ENCODE measurements around the gene ARVCF. TPM values are rescaled to one million over a fixed set of nuclear protein-coding genes. Genes with fewer than 3 reads are reported as not detected.
A peak's percentile ranks its signal among the peaks of the same experiment; 100 is the strongest.

ARVCF gene
- total RNA-seq, 4 donors from 2014 or later, result 47.5 to 98.3 (median 80.6) TPM

DNA sequence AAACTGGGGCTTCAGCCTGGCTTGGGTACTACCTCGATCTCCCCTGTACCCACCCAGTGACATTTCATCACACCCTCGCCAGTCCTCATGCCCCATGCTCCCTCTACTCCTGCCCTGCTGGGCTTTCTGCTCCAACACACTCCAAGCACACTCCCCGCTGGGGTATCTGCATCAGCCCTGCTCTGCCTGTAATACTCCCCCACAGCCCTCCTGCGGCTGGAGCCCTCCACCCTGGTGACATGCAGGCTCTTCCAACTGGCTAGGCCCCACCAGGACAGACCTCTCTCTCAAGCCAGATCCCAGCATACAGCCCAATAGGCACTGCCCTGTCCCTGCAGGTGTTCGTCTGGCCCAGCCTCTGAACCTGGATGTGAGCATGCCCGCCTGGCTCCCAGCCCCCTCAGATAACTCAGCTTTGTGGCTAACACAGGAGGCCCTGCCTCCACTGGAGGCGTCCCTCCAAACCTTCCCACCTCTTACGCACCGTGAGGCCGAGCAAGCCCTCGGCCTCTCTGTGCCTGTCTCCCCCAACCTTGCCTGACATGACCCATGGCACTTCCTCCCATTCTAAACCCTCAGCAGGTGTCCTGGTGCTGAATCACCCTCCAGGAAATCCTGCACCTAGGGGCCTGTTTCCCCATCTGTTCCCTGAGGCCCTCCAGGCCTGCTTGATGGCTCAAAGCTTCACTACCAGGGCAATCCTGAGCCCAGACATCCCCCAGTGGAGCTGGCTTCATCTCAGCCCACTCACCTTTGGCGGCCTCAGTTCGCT, 41.5 kb downstream of the ARVCF start:
- no peak overlapping the region for H3K4me3 ChIP-seq
- H3K36me3 ChIP-seq, result peaks cover 0 to 85% (median 0%) of the 10 kb centered on the region in 3 donors
- H3K9me3 ChIP-seq, result no peaks in the 10 kb centered on the region
- TF ChIP-seq POLR2A (IDR thresholded peaks at IDR 0.05) (no peak), EP300 (IDR thresholded peaks at IDR 0.05) (no peak), CTCF (IDR thresholded peaks at IDR 0.05) (no peak)
- peak overlapping the region in 3 of 4 donors; percentile 46 to 65 (median 46) for H3K27ac ChIP-seq
- H3K4me1 ChIP-seq, result peaks cover 0 to 37% (median 8%) of the 10 kb centered on the region in 4 donors
- DNase-seq (ENCODE audit: low spot score in 2 of 2), result no peak
- WGBS, 2 donors, result 60 to 65% methylated on average over 12 of the region's 13 CpGs
- no peaks in the 10 kb centered on the region for H3K27me3 ChIP-seq

DNA sequence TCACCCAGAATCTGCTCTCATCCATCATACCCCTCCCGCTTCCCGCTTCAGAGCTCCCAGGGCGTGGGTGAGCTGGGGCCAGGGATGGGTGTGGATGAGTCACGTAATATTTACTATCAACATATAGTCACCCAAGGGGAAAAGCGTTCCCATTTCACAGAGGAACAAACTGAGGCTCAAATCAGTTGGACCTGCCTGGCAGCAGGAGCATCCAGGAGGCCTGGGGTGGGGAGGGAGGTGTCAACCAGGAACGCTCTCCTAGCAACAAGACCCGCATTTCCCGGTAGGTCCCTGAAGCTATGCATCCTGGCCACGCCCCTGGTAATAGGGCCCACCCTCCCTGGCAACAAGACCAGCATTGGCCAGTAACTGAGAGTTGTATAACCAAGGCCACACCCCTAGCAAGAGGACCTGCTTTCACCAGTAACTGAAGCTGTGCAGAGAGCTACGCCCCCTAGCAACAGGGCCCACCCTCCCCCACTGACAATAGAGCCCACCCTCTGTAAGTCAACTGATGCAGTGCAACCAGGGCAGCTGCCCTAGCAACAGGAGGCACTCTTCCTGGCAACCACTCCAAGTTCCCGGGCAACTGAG, 42.3 kb downstream of the ARVCF start:
- Histone ChIP-seq H3K4me1 (peaks cover 0 to 38% (median 8%) of the 10 kb centered on the region in 4 donors), H3K27ac (peak overlapping the region in 3 of 4 donors; percentile 46 to 65 (median 46)), H3K27me3 (no peaks in the 10 kb centered on the region), H3K36me3 (peaks cover 0 to 85% (median 0%) of the 10 kb centered on the region in 3 donors), H3K4me3 (no peak overlapping the region), H3K9me3 (no peaks in the 10 kb centered on the region)
- no peak for DNase-seq (ENCODE audit: low spot score in 2 of 2)
- 51% methylated on average over 8 to 9 of the region's 11 CpGs for WGBS, 2 donors
- TF ChIP-seq EP300 (IDR thresholded peaks at IDR 0.05) (no peak), CTCF (IDR thresholded peaks at IDR 0.05) (no peak), POLR2A (IDR thresholded peaks at IDR 0.05) (no peak)

GRCh38 chr22:19973551-19974267, 42.9 kb downstream of the ARVCF start:
- Histone ChIP-seq H3K9me3 (no peaks in the 10 kb centered on the region), H3K4me1 (peaks cover 0 to 38% (median 8%) of the 10 kb centered on the region in 4 donors), H3K27ac (peak overlapping the region in 2 of 4 donors; percentile 46), H3K36me3 (peaks cover 0 to 85% (median under 1%) of the 10 kb centered on the region in 3 donors), H3K27me3 (no peaks in the 10 kb centered on the region), H3K4me3 (no peak overlapping the region)
- TF ChIP-seq POLR2A (IDR thresholded peaks at IDR 0.05), result no peak
- TF ChIP-seq EP300 (IDR thresholded peaks at IDR 0.05), result no peak
- TF ChIP-seq CTCF (IDR thresholded peaks at IDR 0.05), result no peak
- DNase-seq (ENCODE audit: low spot score in 2 of 2), result no peak
- WGBS, 2 donors, result 90% methylated on average over 38 to 44 of the region's 46 CpGs

DNA sequence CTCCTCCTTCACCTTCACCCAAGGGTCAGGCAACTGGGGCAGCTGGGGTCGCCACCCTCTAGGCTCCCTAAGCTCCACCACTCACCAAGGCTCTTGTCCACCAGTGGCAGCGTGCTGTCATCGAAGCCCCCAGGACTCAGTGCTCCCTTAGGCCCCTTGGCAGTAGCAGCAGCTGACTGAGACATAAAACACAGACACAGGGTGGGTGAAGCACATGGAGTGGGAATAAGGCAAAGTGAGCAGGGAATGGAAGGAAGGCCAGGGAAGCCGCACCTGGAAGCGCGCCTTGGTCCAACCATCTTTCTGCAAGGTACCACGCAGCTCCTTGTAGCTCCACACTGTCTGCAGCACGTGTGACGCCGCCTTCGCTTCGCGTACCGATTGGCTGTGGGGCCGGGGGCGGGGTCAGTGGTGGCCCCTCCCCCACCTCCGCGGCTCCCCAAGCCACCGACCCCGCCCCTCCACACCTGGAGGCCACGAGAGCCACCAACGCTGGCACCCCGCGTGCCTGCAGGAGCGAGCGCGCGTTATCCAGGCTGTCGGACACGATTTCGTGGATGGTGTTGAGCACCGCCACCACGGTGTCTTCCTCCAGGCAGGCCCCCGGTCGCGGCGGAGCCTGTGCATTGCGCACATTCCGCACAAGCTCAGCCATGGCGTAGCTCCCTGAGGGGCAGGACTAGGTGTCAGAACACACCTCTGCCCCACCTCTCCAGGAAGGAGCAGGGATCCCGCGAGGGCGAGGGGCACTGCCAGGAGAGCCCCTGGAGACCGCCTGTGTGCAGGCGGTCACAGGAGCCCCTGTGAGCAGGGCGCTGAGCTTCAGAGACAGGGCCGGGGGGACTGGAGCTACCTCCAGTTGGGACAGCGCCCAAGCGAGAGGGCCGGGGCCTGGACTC, 43.7 kb downstream of the ARVCF start:
- Histone ChIP-seq H3K27ac (peak overlapping the region in 2 of 4 donors; percentile 69 to 73), H3K27me3 (no peaks in the 10 kb centered on the region), H3K9me3 (no peaks in the 10 kb centered on the region), H3K36me3 (peaks cover 0 to 85% (median 5%) of the 10 kb centered on the region in 3 donors), H3K4me1 (peaks cover 0 to 38% (median 8%) of the 10 kb centered on the region in 4 donors), H3K4me3 (no peak overlapping the region)
- 84 to 88% methylated on average over 39 to 43 of the region's 50 CpGs for WGBS, 2 donors
- no peak for TF ChIP-seq EP300 (IDR thresholded peaks at IDR 0.05)
- TF ChIP-seq CTCF (IDR thresholded peaks at IDR 0.05), result no peak
- no peak for TF ChIP-seq POLR2A (IDR thresholded peaks at IDR 0.05)
- no peak for DNase-seq (ENCODE audit: low spot score in 2 of 2)
